D341Med (cell line): ENCODE data around the gene SLC25A29.

ENCODE experiments used
- DNase-seq: peaks from one replicate; pipeline ENCODE4 v3.0.0; 2012; ENCODE audit warnings: low spot score

SLC25A29 gene

GRCh38 chr14:100281286-100282082, 24.8 kb downstream of the SLC25A29 start:
- DNase-seq = no peak

GRCh38 chr14:100279563-100279962, 26.7 kb downstream of the SLC25A29 start:
- no peak for DNase-seq

DNA sequence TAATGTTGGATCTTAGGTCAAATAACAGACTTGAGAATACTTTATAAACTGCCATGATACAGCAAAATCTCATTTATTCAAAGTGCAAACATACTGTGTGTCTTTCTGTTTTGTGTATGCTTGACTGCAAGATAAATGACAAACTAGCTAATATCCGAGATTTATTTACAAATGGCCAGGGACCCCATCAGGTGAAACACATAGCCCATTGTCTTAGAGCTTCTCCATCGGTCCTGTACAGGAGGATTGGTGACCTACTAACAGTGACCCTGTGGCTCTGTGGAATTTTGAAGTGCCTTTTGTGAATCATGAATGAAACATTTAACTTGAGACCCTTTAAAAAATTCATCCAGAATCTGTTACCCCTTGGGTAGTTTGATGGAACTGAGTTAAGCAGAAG, 27.1 kb downstream of the SLC25A29 start:
- DNase-seq = no peak

DNA sequence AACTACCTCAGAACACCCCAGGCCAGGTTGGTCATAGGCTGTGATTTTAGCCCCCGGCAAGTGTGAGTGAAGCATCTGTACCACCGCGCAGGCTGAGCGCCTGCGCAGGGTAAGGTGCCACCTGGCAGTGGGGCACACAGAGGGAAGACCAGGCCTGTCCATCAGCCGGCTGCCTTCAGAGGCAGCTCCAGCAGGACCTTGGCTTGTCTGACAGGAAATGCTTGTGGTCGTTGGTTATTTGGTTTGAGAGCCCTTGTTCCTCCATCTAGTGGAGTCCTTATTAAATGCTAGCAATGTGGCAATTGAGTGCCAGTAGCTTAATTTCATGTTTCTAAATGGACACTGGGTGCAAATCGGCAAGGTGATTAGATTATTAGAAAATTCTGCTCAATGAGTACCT, 27.5 kb downstream of the SLC25A29 start:
- DNase-seq = peak; percentile 28

GRCh38 chr14:100275214-100275613, 31.0 kb downstream of the SLC25A29 start:
- DNase-seq = no peak

GRCh38 chr14:100274250-100274649, 32.0 kb downstream of the SLC25A29 start:
- DNase-seq = no peak

DNA sequence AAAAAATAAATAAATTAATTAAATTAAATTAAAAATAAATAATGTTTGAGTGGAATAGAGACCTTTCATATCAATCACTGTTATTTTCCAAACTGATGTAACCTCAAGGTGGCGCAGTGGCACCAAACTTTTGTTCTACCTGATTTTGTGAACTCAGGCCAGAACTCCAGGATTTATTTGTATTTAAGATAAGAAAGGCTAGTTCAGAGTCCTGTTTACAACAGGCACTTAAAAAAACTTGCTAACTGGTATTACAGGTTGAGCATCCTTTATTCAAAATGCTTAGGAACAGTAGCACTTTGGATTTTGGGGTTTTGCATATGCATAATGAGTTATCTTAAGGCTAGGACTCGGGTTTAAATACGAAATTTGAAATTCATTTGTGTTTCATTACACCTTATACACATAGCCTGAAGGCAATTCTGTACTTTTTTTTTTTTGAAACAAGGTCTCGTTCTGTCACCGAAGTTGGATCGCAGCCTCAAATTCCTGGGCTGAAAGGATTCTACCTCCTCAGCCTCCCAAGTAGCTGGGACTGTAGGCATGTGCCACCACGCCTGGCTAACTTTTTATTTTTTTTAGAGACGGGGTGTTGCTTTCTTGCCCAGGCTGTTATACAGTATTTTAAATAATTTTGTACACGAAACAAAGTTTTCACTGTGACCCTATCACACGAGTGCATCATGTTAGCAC, 34.9 kb downstream of the SLC25A29 start:
- DNase-seq = peak; percentile 44

- no peak for DNase-seq
Measured at GRCh38 chr14:100268591-100269207, 37.5 kb downstream of the SLC25A29 start.

DNA sequence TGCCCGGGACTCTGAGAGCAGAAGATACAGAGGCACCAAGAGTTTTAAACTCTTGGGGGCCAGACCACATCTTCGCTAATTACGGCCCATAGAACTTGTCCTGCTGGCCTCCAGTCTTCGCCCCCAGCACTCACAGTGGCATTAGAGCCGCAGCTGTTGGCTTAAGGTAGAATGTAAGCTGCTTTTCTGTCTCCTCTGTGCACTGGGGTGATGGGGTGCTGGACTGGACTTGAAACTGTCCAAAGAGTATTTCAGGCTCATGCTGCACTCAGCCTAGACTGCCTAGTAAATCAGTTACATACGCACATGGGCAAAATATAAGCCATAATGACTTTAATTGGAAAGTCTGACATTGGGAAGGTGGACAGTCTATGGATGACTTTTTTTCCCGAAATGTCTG, 38.3 kb downstream of the SLC25A29 start:
- DNase-seq = no peak

- DNase-seq = no peak
Measured at GRCh38 chr14:100263141-100263540, 43.1 kb downstream of the SLC25A29 start.

- no peak for DNase-seq
Measured at GRCh38 chr14:100262545-100262944, 43.7 kb downstream of the SLC25A29 start.

GRCh38 chr14:100261621-100262020, 44.6 kb downstream of the SLC25A29 start:
- no peak for DNase-seq

GRCh38 chr14:100256339-100256895, 49.8 kb downstream of the SLC25A29 start:
- no peak for DNase-seq

- DNase-seq = no peak
Measured at GRCh38 chr14:100252684-100253083, 53.6 kb downstream of the SLC25A29 start.

DNA sequence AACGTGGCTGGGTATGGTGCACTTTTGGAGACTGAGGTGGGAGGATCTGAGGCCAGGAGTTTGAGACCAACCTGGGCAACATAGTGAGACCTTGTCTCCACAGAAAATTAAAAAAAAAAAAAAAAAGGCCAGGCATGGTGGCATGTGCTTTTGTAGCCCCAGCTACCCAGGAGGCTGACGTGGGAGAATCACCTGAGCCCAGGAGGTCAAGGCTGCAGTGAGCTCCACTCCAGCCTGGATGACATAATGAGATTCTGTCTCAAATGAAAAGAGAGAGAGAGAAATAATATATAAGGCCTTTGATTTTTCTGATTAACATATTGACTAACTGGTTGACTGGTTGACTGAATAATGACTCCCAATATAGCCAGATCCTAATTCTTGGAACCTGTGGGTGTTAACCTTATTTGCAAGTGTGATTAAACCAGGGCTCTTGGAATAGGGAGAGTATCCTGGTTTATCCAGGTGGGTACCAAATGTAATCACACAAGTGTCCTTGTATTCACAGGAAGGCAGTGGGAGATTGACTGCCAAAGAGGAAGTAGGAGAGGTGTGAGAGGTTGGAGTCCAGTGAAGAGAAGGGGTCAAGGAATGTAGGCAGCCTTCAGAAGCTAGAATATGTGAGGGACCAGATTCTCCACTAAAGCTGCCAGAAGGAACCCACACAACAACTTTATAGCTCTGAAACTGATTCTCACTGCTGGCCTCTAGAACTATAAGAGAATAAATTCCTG, 55.3 kb downstream of the SLC25A29 start:
- no peak for DNase-seq

DNA sequence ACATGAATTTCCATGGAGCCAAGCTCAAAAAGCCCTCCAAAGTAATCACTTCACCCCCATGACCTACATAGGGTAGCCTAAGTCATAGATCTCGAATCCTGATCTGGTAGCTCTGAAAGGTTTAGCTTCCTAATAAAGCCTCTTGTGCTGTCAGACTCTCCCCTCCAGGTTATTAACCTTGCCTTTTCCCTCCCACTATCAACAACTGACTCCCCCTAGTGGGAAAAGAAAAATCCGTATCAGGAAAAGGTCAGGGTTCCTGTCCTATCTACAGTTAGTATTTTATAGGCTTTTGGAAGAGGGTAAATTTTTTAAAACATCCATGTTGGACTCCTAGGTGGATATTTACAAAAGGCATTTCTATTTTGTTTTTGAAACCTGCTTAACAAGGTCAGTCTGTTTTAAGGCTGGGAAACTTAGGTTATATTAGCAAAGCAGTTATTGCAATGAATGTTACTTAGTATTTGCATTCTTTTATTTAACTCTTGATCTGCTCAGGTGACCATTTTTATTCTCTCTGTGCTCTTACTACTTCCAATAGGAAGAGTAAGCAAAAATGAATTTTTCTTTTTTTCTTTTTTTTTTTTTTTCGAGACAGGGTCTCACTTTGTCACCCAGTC, 59.3 kb downstream of the SLC25A29 start:
- DNase-seq = peak; percentile 67

- no peak for DNase-seq
Measured at GRCh38 chr14:100243020-100243419, 63.2 kb downstream of the SLC25A29 start.

DNA sequence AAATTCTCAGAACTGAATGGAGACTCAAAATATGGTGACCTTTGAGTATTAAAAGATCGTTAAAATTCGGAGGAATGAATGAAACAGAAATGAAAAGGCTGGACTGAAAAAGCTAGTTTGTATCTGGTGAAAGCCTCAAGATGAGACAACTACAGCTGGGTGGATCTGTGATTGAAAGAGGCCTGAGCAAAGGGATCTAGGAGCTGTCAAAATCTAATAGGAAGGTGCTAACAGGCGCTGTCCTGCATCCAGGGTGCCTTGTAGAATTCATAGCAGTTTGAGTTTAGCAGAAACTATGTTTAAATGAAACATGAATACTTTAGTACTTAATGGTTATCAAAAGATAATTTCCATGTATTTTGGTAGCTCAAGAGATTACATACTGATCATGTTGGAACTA, 65.0 kb downstream of the SLC25A29 start:
- DNase-seq = no peak
